Right ventricle myocardium inferior (tissue), 1 donor: ENCODE measurements around the gene MESP1. TPM values are rescaled to one million over a fixed set of nuclear protein-coding genes. Genes with fewer than 3 reads are reported as not detected.
"Not testable (repeated sequence)": the region's sequence is repeated elsewhere in the genome, so short reads cannot be mapped to it uniquely, and the experiment has no call there.

Experiments used
- ATAC-seq: fragments of 200-7000 bp; cut with Tn5 transposase; one replicate; pipeline ENCODE4 v1.9.1; 2020; ENCODE audit warnings: mild to moderate bottlenecking, moderate library complexity
- DNase-seq: peaks from one replicate; pipeline ENCODE4 v3.0.0; 2021; ENCODE audit errors: missing footprints
- intact Hi-C: fragments of 100-400 bp; cut with DNase I; formaldehyde crosslinking; loops from one replicate; pipeline ENCODE4 v1.11.0; 2022
- long read RNA-seq: library from polyadenylated mRNA; unstranded; transcript quantifications from one replicate; pipeline ENCODE4 v2.0.0, GENCODE V29; 2021
- total RNA-seq: library from RNA; stranded (reverse); fragmentation: NEBNext Ultra II Directional; extraction: Animal tissue kit (Norgen Biotek cat#: 25700); gene quantifications from one replicate; pipeline ENCODE4 v1.2.1, GENCODE V29; 2021
- donor health status: DM: no; HTN: yes; CAD: no; lungs with severe emphysema.

Gene MESP1, protein sequence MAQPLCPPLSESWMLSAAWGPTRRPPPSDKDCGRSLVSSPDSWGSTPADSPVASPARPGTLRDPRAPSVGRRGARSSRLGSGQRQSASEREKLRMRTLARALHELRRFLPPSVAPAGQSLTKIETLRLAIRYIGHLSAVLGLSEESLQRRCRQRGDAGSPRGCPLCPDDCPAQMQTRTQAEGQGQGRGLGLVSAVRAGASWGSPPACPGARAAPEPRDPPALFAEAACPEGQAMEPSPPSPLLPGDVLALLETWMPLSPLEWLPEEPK
- 7.4 TPM for total RNA-seq
- long read RNA-seq, partial matches to known transcripts = 0 of 10 reads
- long read RNA-seq, other reads (novel, unspliced or antisense) = 8 of 10 reads

DNA sequence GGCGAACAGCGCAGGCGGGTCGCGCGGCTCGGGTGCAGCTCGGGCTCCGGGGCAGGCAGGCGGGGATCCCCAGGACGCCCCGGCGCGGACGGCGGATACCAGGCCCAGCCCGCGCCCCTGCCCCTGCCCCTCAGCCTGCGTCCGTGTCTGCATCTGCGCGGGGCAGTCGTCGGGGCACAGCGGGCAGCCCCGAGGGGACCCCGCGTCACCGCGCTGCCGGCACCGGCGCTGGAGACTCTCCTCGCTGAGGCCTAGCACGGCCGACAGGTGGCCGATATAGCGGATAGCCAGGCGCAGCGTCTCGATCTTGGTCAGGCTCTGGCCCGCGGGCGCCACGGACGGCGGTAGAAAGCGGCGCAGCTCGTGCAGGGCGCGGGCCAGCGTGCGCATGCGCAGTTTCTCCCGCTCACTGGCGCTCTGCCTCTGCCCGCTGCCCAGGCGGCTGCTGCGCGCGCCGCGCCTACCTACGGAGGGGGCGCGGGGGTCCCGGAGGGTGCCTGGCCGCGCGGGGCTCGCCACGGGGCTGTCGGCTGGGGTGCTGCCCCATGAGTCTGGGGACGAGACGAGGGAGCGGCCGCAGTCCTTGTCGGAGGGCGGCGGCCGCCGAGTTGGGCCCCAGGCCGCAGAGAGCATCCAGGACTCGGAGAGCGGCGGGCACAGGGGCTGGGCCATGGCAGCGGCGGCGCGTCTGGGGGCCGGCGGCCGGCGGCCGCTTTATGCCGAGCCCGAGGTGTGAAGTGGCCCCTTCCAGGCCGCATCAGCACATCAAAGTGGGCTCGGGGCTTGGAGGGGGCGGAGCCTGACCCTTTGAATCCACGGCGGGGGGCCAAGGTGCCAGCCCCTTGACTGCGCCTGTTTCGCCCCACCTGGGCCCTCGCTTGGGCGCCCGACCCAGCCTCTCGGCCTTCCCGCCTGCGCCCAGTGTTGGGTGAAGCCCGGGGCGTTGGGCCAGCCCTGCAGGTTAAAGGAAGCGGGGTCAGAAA is at the start of gene MESP1:
MESP1 (minus strand) TSS at position 690 of the 983 bp plus-strand sequence; CDS start at position 672, 18 bp downstream.
- ATAC-seq (peak; percentile 95), DNase-seq (peak; percentile 98)
- intact Hi-C loops = loop anchor here (2.0 to 5.0 kb wide), 2 partner anchors 76 to 104 kb away; no protein-coding TSS in a partner anchor

DNA sequence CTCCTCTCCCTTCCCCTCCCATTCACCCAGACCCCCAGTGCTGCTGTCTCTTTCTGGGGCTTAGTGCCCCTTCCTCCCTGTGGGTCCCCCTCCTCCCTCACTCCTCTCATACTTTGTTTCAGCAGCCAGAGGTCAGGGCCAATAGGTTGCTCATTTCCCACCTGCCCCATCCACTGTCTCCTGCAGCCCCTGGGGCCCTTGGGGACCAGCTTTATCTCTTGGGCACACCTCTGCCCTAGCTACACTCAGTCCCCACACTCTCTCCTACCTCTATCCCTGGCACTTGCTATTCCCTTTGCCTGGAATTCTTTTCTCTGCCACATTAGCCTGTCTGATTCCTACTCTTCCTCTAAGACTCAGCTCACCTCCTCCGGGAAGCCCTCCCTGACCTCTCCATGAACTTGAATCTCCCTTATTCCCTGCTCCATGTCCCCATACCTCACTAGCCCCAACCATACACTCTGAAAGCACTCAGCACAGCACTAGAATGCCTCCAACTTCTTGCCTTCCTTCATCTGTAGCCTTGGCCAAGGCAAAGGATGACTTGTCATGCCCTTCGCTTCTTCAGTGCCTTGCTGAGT is 49.0 kb upstream of the MESP1 start:
- no peak for ATAC-seq
- DNase-seq = no peak
- intact Hi-C loops = no loop called here

DNA sequence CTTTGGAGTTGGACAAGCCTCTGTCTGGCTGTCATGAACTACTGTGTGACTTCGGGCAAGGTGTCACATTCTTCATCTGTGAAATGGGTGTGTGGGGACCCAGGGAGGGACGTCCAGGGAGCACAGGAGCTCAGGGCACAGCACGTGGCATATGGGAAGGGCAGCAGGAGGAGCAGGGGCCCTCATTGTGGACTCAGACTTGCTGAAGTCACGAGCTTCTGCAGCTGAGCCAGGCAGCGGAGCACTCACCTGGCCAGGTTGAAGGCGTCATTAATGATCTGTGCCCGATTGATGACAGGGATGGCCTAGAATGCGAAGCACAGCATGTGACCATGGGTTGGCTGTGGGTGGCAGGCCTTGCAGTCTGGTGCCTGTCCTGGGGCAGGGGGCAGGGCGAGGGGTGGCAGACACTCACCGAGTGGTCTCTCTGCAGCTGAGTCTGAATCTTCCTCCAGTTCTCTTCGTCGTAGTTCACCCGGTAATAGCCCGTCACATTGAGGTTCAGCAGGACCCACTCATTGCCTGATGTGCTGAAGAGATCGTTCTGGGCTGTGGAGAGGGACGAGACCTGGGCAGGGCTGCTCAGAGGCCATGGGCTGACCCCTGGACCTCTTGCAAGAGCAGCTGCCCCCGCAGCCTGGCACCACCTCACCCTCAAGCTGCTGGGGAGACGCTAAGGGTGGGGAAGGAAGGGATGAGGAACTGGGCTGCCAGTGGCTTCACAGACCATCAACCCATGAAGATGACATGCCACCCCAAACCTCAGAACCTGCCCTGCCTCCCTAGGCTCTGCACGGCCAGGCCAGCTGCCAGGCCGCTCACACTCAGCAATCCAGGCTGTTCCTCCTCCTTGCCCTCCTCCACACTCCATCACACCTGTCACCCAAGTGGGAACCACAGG is 48.2 kb upstream of the MESP1 start:
- ATAC-seq (no peak), DNase-seq (no peak)
- intact Hi-C loops = no loop called here

DNA sequence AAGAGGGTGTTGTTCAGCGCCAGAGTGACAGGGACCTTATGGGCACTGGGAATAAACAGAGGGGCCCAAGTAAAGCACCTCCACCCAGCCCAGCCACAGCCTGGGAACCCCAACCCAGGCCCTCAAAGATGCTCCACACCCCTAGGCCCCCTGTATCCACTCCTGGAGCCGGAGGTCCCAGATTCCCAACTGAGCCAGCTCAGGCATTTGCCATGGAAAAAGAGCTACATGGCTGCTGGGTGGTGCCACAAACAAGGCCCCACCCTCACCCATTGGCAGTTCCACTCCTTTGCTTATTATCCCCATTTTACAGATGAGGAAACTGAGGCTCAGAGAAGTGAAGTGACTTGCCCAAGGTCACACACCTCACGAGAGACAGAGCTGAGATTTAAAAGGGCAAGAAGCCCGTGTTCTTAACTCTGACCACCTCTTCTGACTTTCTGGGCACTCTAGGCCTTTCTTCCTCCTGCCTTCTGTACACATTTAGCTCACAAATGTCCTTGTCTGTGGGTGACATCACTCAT is 46.7 kb upstream of the MESP1 start:
- intact Hi-C loops = no loop called here
- DNase-seq = no peak
- ATAC-seq = no peak

DNA sequence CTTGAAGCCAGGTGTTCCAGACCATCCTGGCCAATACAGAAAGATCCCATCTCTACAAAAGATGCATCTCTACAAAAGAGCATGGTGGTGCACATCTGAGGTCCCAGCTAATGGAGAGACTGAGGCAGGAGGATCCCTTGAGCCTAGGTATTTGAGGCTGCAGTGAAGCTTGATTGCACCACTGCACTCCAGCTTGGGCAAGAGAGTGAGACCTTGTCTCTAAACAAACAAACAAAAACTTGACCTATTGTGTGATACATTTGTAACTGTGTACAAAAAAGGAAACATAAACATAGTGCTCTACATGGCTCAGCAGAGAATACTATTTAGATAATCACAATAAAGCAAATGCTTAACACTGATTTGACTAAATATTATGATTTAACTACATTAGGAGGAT is 44.9 kb upstream of the MESP1 start:
- ATAC-seq (no peak), DNase-seq (no peak)
- intact Hi-C loops = no loop called here

DNA sequence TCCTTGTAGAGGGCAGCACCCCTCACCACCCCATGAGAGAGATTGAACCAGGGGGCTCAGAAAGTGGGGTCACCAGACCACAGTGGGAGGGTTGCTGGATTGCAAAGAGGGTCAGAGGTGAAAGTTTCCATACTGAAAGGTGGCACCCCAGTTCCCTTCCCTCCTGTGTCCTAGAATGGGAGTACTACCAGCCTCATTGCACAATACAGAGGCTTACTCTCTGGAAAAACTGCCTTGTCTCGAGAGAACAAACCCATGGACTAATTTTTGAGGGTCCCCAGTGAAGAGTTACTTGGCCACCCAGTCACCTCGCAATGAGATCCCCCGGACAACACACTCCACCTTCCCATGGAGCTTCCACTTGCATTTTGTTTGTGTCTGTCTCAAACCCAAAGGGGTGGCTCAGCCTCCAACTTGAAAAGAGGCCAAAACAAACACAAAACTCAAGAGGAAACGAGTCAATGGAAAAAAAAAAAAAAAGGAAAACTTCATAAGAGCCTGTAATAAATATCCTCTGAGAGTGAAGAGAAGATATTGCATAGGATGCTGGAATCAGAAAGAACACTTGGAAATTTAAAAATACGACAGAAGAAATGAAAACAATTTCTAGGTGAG is 43.7 kb upstream of the MESP1 start:
- ATAC-seq (peak; percentile 56), DNase-seq (no peak)
- intact Hi-C loops = no loop called here

DNA sequence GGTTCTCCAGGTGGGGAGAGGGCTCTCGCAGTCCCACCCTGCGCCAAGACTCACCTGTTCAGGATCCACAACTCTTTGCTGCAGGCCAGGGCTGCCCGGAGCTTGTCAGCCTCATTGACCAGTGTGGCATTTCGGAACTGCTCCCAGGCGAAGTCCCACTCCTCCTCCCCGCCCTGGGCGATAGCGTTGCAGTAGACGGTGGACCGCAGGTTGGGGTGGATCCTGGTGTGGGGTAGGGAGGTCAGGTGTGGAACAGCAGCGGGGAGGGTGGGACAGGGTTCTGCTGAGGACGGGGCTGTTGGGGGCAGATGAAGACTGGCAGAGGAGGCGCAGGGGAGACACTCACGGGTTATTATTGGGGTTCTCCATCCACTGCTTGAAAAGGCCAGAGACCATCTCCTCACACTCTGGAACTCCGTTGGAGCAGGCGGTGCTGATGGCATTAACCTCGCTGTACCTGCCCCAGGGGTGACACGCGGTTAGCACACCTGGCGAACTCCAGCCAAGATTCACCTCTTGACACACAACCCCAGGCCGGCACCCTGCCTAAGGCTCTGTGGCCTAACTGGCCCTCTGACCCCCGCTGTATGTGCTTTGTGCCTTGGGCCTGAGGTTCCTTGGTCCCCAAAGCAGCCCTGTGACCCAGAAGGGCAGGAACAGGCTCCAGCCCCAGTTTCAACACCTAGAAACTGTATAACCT is 41.2 kb upstream of the MESP1 start:
- ATAC-seq (no peak), DNase-seq (no peak)
- intact Hi-C loops = no loop called here

DNA sequence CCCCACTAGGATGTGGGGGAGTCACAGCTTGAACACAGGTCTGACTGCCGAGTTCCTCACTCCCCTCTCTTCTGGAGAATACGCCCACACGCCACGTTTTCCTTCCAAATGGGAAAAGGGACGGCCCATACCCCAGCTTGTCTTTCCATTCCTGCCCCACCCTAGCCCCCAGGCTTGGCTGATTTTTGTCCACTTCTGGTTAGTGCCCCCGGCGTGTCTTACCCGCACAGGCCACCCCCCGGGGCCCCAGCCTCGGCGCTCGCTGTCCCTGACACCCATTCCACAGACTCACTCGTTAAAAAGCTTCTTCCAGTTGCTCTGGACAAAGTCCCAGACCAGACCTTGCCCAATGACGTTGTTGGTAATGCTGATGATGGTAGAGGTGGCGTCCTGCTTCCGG is 39.6 kb upstream of the MESP1 start:
- DNase-seq (no peak), ATAC-seq (no peak)
- intact Hi-C loops = no loop called here

DNA sequence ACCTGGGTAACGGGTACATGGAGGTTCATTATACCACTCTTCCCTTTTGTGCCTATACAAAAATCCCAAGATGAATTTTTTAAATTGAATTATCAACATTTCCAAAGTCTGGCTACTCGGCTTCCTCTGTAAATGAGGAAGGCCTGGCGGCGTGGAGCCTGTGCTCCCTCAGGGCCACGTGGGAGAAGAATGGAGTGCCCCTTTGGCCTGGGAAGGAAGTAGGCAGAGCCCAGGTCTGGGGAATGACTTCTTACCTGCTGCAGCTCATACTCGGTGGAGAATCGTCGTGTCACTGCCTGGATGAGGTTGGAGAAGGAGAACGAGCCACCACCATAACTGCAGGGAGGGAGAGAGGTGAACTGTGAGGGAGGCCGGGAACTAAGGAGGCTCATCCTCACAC is 39.2 kb upstream of the MESP1 start:
- no peak for DNase-seq
- ATAC-seq = no peak
- intact Hi-C loops = no loop called here

DNA sequence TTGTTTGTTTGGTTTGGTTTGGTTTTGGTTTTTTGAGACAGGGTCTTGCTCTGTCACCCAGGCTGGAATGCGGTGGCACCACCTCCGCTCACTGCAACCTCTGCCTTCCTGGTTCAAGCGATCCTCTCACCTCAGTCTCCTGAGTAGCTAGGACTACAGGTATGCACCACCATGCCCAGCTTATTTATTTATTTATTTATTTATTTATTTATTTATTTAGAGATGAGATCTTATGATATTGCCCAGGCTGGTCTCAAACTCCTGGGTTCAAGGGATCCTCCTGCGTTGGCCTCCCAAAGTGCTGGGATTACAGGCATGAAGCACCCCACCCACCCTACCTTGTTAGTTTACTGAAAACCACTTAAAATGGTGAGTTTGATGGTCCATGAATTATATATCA is 37.5 kb upstream of the MESP1 start:
- DNase-seq, intact Hi-C loops, ATAC-seq: not testable (repeated sequence)

DNA sequence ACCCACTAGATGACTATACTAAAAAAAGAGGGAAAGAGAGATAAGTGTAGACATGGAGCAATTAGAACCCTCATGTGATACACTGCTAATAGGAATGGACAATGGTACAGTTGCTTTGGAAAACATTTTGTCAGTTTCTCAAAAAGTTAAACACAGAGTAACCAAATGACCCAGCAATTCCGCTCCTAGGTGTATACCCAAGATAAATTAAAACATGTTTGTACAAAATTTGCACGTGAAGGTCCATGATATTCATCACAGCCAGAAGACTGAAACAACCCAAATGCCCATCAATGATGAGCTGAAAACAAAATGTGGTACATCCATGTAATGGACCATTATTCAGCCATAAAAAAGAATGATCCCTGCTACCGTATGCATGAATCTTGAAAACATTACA is 36.9 kb upstream of the MESP1 start:
- DNase-seq = no peak
- intact Hi-C loops = no loop called here
- no peak for ATAC-seq

DNA sequence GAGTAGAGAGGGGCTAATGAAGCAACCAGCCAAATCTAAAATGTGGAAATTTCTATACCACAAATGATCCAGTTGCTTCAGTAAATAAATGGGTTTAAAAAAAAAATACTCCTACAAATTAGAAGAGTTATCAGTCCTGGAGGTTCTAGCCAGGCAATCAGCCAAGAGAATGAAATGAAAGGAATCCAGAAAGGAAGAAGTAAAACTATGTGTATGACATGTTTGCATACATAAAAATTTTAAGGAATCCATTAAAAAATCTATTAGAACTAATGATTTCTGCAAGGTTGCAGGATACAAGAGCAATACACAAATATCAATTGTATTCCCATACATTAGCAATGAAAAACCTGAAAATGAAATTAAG is 34.7 kb upstream of the MESP1 start:
- DNase-seq (no peak), ATAC-seq (no peak)
- intact Hi-C loops = no loop called here

DNA sequence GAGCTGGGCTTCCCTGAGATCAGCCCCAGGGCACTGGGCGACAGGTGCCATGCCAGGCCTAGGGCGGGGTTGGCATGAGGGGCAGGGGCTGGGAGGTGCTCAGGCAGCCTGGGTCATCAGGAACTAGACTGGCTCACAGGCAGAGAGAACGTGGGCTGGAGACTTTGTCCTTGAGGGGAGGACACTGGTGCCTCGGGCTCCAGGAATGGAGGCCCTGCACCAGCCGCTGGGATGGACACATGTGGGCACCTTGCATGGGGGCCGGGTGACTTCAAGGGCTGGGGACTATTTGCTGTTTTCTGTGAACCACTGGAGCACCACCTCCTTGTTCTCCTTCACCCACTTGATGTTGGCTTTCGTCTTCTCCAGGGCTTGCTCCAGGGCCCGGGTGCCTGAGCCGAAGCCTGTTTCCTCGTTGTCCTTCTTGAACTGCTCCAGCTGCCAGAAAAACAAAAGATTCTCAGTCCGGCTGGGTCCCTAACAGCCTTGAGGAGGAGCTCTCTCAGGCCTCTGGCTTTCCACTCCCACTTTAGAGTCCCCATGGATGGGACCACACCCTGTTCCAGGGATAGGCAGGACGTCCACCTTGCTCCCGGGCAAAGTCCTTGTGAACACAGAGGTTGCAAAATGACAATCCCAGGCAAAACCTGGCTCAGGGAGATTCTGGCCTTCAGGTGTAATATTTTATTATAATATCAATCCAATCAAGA is 34.2 kb upstream of the MESP1 start:
- peak; percentile 32 for ATAC-seq
- intact Hi-C loops = no loop called here
- DNase-seq = no peak

DNA sequence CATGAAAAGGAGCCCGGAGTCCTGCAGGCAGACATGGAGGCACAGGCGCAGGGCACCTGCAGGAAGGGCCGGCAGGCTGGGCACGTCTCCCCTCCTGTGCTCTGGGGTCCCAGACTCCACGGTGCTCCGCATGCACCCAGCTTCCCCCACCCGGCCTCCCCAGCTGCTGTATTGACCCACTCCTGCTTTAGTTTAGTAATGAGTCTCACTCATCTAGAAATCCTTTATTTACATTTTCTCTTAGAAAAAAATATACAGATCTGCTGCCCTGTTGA is 33.6 kb upstream of the MESP1 start:
- intact Hi-C loops = no loop called here
- no peak for DNase-seq
- ATAC-seq = no peak

DNA sequence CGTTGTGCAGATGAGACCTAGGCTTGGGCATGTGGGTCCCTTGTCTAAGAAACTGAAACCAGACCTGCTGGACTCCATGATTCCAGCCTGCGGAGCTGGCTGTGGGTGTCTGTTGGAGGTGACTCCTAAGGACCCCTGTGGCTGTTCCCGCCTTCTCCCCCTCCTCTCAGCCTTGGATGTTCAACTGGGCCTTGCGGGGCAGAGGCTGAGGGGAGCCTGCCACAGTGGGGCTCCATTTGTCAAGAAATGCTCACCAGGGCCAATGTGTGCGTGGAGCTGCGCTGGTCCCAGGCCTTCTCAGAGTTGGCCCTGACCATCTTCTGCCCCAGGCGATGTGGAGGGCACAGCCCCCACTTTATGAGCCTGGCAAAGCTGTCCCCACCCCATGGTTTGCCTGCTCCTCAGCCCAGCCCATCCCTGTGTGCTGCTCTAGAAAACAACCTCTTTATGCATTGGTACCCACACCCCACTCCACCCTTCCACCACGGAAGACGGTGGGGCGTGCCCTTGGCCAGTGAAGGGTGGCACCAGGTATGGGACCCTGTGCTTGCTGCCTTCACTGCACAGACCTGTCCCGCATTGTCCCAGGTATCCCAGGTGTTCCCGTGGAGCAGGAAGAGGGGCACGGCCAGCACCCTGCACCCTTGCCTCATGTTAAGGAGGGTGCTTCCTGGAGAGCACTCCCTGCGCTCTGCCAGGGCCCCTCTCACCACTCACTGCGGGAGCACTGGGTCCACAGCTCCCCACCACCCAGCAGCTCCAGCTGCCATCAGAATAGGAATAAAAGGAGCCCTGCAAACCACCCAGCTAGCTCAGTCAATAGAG is 33.0 kb upstream of the MESP1 start:
- intact Hi-C loops = no loop called here
- DNase-seq = peak; percentile 58

More for the DNA sequence above, 33.0 kb upstream of the MESP1 start:
- ATAC-seq = no peak
